IMR-90 (cell line): Measurements from ENCODE around the gene GGA3. TPM values are rescaled to one million over a fixed set of nuclear protein-coding genes. Genes with fewer than 3 reads are reported as not detected.

Source experiments
- ATAC-seq: fragments of 200-7000 bp; cut with Tn5 transposase; 2 replicates; pipeline ENCODE4 v1.9.1; 2020; ENCODE audit warnings: low read depth, mild to moderate bottlenecking, moderate library complexity
- BruUV-seq: library from RNA; stranded (reverse); fragments of 400-500 nt; replicated peaks from 2 replicates; lab custom pipeline; 2021; lab: Mats Ljungman, UMichigan
- CTCF ChIA-PET: fragments of 300-600 bp; formaldehyde crosslinking; extraction: SDS; loops from one replicate; lab custom pipeline; 2021; ENCODE audit warnings: antibody characterized with exemption; lab: Yijun Ruan, JAX
- POLR2A ChIA-PET: fragments of 300-600 bp; sonication (Branson Sonifier 250); formaldehyde crosslinking; loops from one replicate; lab custom pipeline; 2022; ENCODE audit warnings: antibody characterized with exemption; ENCODE audit not compliant: unreplicated experiment; lab: Charles Lee
- DNase-seq: peaks from one replicate; pipeline ENCODE4 v3.0.0; 2013
- H2AFZ ChIP-seq: replicated peaks from 2 replicates; pipeline ENCODE3; 2013; ENCODE audit warnings: low read length, mild to moderate bottlenecking; ENCODE audit not compliant: poor library complexity
- H2AK5ac ChIP-seq: 2 replicates; pipeline ENCODE4 v1.6.1; 2013; ENCODE audit warnings: low read depth, low read length, inconsistent platforms
- H2AK9ac ChIP-seq: replicated peaks from 2 replicates; pipeline ENCODE3; 2013; ENCODE audit warnings: mild to moderate bottlenecking, low read depth, low read length, moderate library complexity; ENCODE audit not compliant: poor library complexity
- H2BK120ac ChIP-seq: 2 replicates; pipeline ENCODE4 v1.6.1; 2013; ENCODE audit warnings: low read depth, low read length, inconsistent platforms
- H2BK15ac ChIP-seq: 3 replicates; pipeline ENCODE4 v1.6.1; 2013; ENCODE audit warnings: low read depth, low read length, inconsistent platforms
- H2BK20ac ChIP-seq: 2 replicates; pipeline ENCODE4 v1.6.1; 2013; ENCODE audit warnings: low read depth, mild to moderate bottlenecking, inconsistent platforms, low read length, moderate library complexity
- H2BK5ac ChIP-seq: 2 replicates; pipeline ENCODE4 v1.6.1; 2013; ENCODE audit warnings: mild to moderate bottlenecking, low read depth, low read length, inconsistent platforms; ENCODE audit not compliant: poor library complexity, severe bottlenecking
- H3K14ac ChIP-seq: replicated peaks from 2 replicates; pipeline ENCODE4 v1.6.1; 2013; ENCODE audit warnings: low read depth, low read length, inconsistent platforms
- H3K18ac ChIP-seq: 2 replicates; pipeline ENCODE4 v1.6.1; 2013; ENCODE audit warnings: low read depth, low read length, control low read depth
- H3K23ac ChIP-seq: 2 replicates; pipeline ENCODE4 v1.6.1; 2013; ENCODE audit warnings: low read depth, low read length, inconsistent platforms
- H3K27ac ChIP-seq: 2 replicates; pipeline ENCODE4 v1.5.1; 2013; ENCODE audit warnings: mild to moderate bottlenecking, control low read depth, low read length; ENCODE audit not compliant: insufficient read depth
- H3K27me3 ChIP-seq: 2 replicates; pipeline ENCODE4 v1.6.1; 2013; ENCODE audit warnings: low read length; ENCODE audit not compliant: control insufficient read depth, insufficient read depth
- H3K36me3 ChIP-seq: 2 replicates; pipeline ENCODE4 v1.6.1; 2013; ENCODE audit warnings: low read length, mixed read lengths; ENCODE audit not compliant: control insufficient read depth, insufficient read depth
- H3K4ac ChIP-seq: 2 replicates; pipeline ENCODE4 v1.6.1; 2013; ENCODE audit warnings: low read depth, low read length, inconsistent platforms
- H3K4me1 ChIP-seq: 2 replicates; pipeline ENCODE4 v1.6.1; 2013; ENCODE audit warnings: low read length, mixed read lengths; ENCODE audit not compliant: control insufficient read depth, insufficient read depth
- H3K4me2 ChIP-seq: 2 replicates; pipeline ENCODE4 v1.6.1; 2013; ENCODE audit warnings: low read depth, mild to moderate bottlenecking, control low read depth, low read length, moderate library complexity
- H3K4me3 ChIP-seq: 2 replicates; pipeline ENCODE4 v1.5.1; 2013; ENCODE audit warnings: low read depth, mild to moderate bottlenecking, control low read depth, low read length, moderate library complexity; ENCODE audit not compliant: insufficient read depth
- H3K56ac ChIP-seq: 2 replicates; pipeline ENCODE4 v1.6.1; 2013; ENCODE audit warnings: low read length, inconsistent platforms; ENCODE audit not compliant: insufficient read depth; ENCODE audit errors: extremely low read depth
- H3K79me1 ChIP-seq, 2 experiments: 2 replicates each; pipeline ENCODE4 v1.6.1; 2013; ENCODE audit warnings: low read length in 2 of 2, inconsistent platforms in 1 of 2, low read depth in 1 of 2
- H3K9ac ChIP-seq: 2 replicates; pipeline ENCODE4 v1.6.1; 2013; ENCODE audit warnings: low read depth, low read length, control low read depth
- H3K9me1 ChIP-seq: 2 replicates; pipeline ENCODE4 v1.6.1; 2013; ENCODE audit warnings: low read length, inconsistent platforms; ENCODE audit not compliant: insufficient read depth
- H3K9me3 ChIP-seq: 2 replicates; pipeline ENCODE4 v1.6.1; 2013; ENCODE audit warnings: low read length; ENCODE audit not compliant: control insufficient read depth, insufficient read depth
- H4K20me1 ChIP-seq: 2 replicates; pipeline ENCODE4 v1.6.1; 2013; ENCODE audit warnings: low read length, inconsistent platforms; ENCODE audit not compliant: insufficient read depth
- H4K5ac ChIP-seq: 2 replicates; pipeline ENCODE4 v1.6.1; 2013; ENCODE audit warnings: mild to moderate bottlenecking, low read depth, low read length, control low read depth
- H4K8ac ChIP-seq, 2 experiments: 2 replicates each; pipeline ENCODE4 v1.6.1; 2013; ENCODE audit warnings: low read depth in 2 of 2, low read length in 2 of 2, control low read depth in 1 of 2, inconsistent platforms in 1 of 2
- H4K91ac ChIP-seq: 2 replicates; pipeline ENCODE4 v1.6.1; 2013; ENCODE audit warnings: low read depth, low read length, inconsistent platforms; ENCODE audit not compliant: insufficient read depth
- CHD1 ChIP-seq: IDR thresholded peaks from 2 replicates; pipeline ENCODE4 v1.6.1; 2012; ENCODE audit warnings: low read depth, low read length, improper control_type of control experiment
- ELK1 ChIP-seq: fragments of 150-350 bp; IDR thresholded peaks from 2 replicates; pipeline ENCODE4 v1.6.1; 2016; ENCODE audit warnings: low read depth, mild to moderate bottlenecking, low read length, moderate library complexity, borderline replicate concordance
- FOS ChIP-seq: fragments of 150-350 bp; IDR thresholded peaks from 2 replicates; pipeline ENCODE4 v1.6.1; 2016; ENCODE audit warnings: low read depth, low read length
- NFE2L2 ChIP-seq: fragments of 150-350 bp; IDR thresholded peaks from 2 replicates; pipeline ENCODE4 v1.6.1; 2016; ENCODE audit warnings: low read depth, mild to moderate bottlenecking, low read length
- WGBS, 2 experiments: methylation state at CpG; one replicate each; pipeline versions ENCODE4 v1.1.5 to v1.1.7; 2013; ENCODE audit warnings: missing lambda C conversion rate in 2 of 2; ENCODE audit not compliant: insufficient read length in 1 of 2; ENCODE audit errors: extremely low coverage in 2 of 2; 5-methylcytosine and 5-hydroxymethylcytosine counted together
- dilution Hi-C: fragments of 300-500 bp; cut with HindIII; formaldehyde crosslinking; loops from one replicate; pipeline ENCODE4 v1.14.3; 2018; ENCODE audit warnings: low sequenced_read_pairs; ENCODE audit not compliant: unreplicated experiment
- in situ Hi-C: fragments of 300-500 bp; cut with MboI; formaldehyde crosslinking; loops from 3 replicates; pipeline ENCODE4 v1.14.3; 2019; ENCODE audit warnings: low sequenced_read_pairs, inconsistent platforms, mixed read lengths
- intact Hi-C: fragments of 100-400 bp; cut with micrococcal nuclease; formaldehyde crosslinking; loops from 2 replicates; pipeline ENCODE4 v1.10.0; 2022
- polyA plus RNA-seq, 3 experiments: library from polyadenylated mRNA; depleted of rRNA; stranded (reverse); fragments of >200 nt; gene quantifications; 2 replicates each; pipeline ENCODE4 v1.2.3, GENCODE V29; 2012; ENCODE audit warnings: low replicate concordance in 1 of 3
- total RNA-seq: library from RNA; depleted of rRNA; stranded (reverse); fragments of >200 nt; gene quantifications from 2 replicates; pipeline ENCODE4 v1.2.3, GENCODE V29; 2012

GGA3 gene
- total and polyA plus RNA-seq, 2 of the 4 experiments (the other 2 are of a cell fraction): 15.1 to 35.2 TPM

DNA sequence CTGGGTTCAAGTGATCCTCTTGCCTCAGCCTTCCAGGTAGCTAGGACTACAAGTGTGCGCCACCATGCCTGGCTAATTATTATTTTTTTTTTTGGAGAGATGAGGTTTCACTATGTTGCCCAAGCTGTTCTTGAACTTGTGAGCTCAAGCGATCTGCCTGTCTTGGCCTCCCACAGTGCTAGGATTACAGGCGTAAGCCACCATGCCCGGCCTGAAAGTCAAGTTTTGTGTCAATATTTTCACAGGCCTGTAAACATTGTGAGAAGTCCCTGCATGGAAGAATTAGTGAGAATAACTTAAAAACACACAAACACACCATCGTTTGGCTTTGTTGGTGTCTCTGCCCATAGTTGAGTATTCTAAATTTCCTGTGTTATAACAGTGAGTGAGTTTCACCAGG is 33.7 kb downstream of the GGA3 start:
- Histone ChIP-seq H2BK120ac (no peak overlapping the region), H4K20me1 (no peaks in the 10 kb centered on the region), H3K4me3 (no peak overlapping the region), H2BK20ac (no peak overlapping the region), H3K4me1 (no peaks in the 10 kb centered on the region), H3K27ac (no peak overlapping the region), H3K18ac (no peak overlapping the region), H3K9me3 (no peaks in the 10 kb centered on the region), H3K56ac (no peak overlapping the region), H4K5ac (no peak overlapping the region), H3K4me2 (no peak overlapping the region), H2AK5ac (no peak overlapping the region), H3K4ac (no peak overlapping the region), H3K79me1 (peaks cover 5 to 6% of the 10 kb centered on the region in 2 experiments; a peak in 1 of 4 replicates), H2AK9ac (no peak overlapping the region), H4K91ac (no peak overlapping the region), H3K27me3 (no peaks in the 10 kb centered on the region), H4K8ac (no peak overlapping the region), H2BK15ac (no peak overlapping the region), H3K36me3 (peaks cover 58% of the 10 kb centered on the region), H3K23ac (no peak overlapping the region), H3K9me1 (no peaks in the 10 kb centered on the region), H2AFZ (no peak overlapping the region), H3K9ac (no peak overlapping the region), H3K14ac (no peak overlapping the region), H2BK5ac (no peak overlapping the region)
- intact Hi-C loops (no loop called here), dilution Hi-C loops (no loop called here), in situ Hi-C loops (no loop called here)
- no peak for ATAC-seq
- ChIA-PET CTCF (interaction anchor here (0.6 to 0.7 kb wide), 2 partner anchors 12 to 282 kb away, joined by 3 to 4 read pairs; no protein-coding TSS in a partner anchor), POLR2A (no interaction called here)
- no TSS peak for BruUV-seq
- TF ChIP-seq CHD1 (no peak), ELK1 (no peak), NFE2L2 (no peak), FOS (no peak)
- no CpG with 5 or more reads among the region's 5 CpGs for WGBS, 2 experiments
- no peak for DNase-seq
